Activated CD4-positive, alpha-beta T cell treated with anti-CD3 and anti-CD28 coated beads for 48 hours (primary cell): ENCODE results near the gene RAD52.

ENCODE experiments used
- DNase-seq: peaks from one replicate; pipeline ENCODE4 v3.0.0-alpha.2; 2020

The RAD52 gene

GRCh38 chr12:865614-866013 lies 83.9 kb downstream of the RAD52 start:
- no peak for DNase-seq

GRCh38 chr12:863285-863684 lies 86.2 kb downstream of the RAD52 start:
- DNase-seq, result no peak

GRCh38 chr12:862303-862911 lies 87.1 kb downstream of the RAD52 start:
- no peak for DNase-seq
